ENCODE measurements around the gene GATA3.
A peak's percentile ranks its signal among the peaks of the same experiment; 100 is the strongest.
"Not testable (repeated sequence)": the region's sequence is repeated elsewhere in the genome, so short reads cannot be mapped to it uniquely, and the experiment has no call there.

GATA3 gene

DNA sequence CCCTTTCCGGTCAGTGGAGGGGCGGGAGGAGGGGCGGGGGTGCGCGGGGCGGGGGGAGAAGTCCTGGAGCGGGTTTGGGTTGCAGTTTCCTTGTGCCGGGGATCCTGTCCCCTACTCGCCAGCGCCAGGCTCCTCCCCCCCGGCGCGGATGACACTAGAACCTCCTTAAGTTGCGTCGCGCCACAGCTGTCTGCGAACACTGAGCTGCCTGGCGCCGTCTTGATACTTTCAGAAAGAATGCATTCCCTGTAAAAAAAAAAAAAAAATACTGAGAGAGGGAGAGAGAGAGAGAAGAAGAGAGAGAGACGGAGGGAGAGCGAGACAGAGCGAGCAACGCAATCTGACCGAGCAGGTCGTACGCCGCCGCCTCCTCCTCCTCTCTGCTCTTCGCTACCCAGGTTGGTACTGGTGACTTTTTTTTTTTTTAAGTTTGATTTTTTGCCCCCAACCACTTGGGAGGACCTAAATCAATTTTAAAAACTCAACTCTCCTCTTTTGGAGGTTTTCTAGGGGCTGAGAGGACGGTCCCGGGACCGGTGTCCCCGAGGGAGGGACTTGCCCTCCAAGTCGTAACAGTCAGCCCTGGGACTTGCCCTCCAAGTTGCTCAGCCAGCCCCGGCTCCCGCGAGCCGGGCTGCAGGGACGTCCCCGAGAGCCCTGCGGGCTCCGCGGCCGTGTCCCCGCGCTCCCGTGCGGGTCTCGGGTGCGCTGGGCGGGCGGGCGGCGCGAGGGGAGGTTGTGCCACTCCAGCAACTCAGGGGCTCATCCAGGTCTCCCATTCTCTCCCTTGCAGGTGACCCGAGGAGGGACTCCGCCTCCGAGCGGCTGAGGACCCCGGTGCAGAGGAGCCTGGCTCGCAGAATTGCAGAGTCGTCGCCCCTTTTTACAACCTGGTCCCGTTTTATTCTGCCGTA is at the start of gene GATA3:
Gene GATA3 (plus strand): TSS at position 195 of the 914 bp plus-strand sequence. CDS start 968 bp downstream, outside the sequence.
- no peak for DNase-seq

DNA sequence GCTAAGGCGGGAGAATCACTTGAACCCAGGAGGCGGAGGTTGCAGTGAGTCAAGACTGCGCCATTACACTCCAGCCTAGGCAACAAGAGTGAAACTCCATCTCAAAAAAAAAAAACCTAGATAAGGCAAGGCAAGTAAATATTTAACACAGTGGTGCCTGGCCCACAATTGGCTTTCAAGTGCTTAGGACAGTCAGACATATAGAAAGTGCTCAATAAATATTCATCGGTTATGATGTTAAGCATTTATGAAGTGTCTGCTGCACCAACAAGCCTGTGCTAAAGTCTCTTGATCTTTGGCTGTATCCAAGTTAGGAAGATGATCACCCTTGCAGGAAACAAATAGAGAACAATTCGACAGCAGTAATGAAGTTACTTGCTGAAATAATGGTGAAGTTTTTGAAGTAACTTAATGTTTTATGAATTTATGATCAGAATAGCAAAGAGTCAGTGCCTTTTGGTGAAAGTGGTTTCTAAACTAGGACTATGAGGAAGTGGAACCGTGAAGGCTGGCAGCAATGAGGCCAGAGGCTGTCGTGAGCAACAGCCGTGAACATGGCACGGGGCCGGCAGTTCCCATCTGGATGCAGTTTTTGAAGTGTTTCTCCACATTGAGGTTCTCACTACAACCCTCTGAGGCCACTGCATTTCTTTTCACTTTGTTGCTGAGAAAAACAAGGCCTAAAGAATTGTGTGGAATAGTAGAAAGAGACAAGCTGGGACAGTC is 48.1 kb upstream of the GATA3 start:
- DNase-seq, result no peak

DNA sequence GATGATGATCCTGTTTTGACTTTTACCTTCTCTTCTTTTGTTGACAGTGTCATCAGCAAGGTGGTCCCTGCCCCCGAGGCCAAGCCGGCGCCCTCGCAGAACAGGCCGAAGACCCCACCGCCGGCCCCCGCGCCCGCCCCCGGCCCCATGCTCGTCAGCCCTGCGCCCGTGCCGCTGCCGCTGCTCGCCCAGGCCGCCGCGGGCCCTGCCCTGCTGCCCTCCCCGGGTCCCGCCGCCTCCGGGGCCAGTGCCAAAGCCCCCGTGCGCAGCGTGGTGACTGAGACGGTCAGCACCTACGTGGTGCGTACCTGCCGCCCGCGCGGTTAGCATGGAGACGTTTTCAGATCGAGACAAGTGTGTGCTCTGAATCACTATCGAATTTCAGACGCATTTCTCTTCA is 45.5 kb upstream of the GATA3 start:
- DNase-seq, result no peak

DNA sequence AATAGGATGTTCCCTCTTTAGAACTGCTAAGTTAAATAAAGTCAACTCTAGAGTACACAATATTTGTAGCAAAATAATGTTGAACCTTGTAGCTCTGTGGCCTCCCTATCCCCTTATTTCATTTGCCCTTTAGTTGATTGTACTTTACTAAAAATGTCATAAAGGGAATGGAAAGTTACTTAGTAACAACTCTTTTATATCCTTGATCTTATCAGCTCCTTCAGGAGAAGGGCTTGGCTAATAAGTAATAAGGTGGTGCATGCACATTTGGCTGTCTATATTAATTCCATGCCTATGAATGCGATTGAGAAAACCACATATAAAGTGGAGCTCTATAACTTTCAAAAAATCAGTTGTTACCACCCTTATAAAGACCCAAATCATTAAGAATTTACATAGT is 41.5 kb upstream of the GATA3 start:
- no peak for DNase-seq

DNA sequence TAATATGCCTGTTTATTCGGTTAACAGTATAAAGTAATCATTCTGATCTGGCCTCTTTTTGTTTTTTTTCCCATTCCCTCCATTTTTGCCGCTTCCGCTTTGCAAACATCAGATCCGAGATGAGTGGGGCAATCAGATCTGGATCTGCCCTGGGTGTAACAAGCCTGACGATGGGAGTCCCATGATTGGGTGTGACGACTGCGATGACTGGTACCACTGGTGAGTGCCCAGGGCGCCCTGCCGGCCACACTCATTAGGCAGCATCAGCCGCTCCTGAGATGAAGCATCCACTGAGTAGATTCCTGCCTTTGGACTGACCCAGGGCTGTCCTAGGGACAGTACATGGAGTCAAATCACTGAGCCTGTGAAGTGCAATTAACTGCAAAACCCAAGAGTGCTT is 40.9 kb upstream of the GATA3 start:
- DNase-seq, result no peak

DNA sequence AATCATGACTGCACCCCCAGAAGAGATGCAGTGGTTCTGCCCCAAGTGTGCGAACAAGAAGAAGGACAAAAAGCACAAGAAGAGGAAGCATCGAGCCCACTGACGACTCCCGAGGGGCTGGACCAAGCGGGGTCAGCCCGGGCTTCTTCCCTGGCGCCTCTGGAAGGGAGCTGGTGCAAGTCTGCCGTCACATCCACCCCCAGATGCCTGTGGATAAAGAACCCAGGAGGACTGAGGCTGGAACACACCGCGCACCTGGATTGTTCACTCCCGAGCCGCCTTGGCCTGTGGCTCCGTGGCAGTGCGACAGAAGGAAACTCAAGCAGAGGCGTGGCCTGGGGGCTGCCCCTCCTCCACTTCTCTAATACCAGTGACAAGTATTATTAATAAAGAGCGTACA is 39.8 kb upstream of the GATA3 start:
- DNase-seq, result no peak

DNA sequence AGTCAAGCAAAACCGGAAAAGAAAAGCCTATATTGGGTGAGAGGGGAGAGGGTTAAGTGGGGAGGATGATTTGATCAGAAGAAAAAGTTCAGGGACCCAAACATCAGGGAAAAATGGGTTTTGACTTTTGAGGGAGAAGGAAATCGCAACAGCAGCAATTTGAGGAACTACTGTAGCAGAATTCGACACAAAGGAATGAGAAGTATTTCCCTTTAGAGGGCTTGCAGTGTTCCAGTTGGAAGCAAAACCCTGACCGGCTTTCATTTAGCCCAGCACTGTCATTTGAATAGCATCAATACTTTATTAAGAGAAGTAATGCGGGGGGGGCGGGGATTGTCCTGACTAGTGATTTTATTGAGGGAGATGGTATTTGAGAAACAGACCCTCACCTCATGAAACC is 37.2 kb upstream of the GATA3 start:
- DNase-seq, result no peak

DNA sequence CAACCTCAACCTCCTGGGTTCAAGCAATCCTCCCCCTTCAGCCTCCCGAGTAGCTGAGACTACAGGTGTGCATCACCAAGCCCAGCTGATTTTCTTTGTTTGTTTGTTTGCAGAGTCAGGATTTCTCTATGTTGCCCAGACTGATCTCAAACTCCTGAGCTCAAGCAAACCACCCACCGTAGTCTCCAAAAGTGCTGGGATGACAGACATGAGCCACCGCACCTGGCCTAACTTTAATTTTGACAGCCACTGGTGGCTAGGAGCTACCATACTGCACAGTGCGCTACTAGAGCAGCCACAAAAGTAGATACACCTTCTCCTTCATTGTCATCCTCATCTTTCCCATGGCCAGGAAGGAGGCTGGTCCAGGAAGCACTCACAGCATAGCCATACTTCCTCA is 31.2 kb upstream of the GATA3 start:
- no peak for DNase-seq

DNA sequence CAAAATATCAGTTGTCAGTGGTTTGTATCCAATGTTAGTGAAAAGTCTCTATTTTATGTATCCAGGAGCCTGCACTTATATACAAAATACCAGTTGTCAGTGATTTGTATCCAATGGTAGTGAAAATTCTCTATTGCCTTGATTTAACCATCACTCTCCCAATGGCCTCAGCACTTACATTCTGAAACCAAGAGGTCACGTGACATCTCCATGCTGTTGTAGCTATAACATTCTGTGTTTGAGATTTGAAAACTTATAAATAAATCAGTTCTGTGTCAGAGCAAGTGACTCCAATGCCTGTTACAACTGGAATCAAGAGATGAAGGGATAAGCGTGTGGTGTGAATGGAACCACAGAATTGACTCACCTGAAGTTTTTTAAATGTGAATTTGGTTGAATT is 30.6 kb upstream of the GATA3 start:
- no peak for DNase-seq

DNA sequence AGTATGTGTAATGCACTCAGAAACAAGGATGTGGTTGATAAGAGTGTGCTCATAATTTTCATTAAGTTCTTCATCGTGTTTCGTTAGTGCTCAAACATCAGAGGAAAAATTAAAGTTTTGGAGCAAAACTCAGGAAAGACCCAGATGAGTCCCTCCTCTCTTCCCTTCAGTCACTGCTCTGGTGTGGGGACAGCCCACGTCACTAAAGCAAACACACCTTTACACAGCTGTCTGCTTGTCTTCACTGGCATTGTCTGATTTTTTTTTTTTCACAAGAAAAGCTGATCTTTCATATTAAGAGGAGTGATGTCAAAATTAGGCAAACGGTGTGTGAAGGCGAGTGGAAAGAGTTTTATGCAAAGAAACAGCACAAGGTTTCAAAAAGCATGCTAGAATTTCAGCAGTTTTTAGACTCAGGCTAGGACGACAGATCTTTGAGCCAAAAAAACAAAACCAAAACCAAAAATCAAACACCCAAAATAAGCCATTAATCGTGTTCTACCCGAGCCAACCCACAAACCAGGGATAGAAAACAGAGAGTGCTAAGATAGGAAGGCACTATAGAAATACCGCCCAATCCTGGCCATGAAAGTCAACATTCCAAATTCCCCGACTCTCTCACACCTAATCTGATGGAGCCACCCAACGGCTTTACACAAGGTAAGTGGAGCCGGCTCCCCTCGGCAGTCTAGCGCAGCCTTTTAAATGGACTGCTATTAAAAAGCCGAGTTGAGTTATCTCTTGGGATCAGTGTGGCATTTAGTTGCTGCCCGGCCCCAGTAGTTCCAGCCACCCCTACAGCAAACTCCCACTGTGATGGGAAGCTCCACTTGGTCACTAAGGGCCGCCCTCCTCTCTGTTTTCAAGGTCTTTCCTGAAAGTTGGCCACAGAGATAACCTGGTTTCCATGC is 27.9 kb upstream of the GATA3 start:
- peak; percentile 35 for DNase-seq

DNA sequence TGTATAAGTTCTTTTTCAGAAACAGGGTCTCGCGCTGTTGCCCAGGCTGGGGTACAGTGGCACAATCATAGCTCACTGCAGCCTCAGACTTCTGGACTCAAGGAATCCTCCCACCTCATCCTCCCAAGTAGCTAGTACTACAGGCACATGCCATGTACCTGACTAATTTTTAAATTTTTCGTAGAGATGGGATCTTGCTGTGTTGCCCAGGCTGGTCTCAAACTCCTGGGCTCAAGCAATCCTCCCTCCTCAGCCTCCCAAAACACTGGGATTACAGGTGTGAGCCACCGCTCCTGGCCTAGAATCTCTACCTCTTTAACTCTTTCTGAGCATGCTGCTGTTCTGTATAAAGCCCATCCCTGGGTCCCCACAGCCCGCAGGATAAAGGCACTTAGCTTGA is 23.3 kb upstream of the GATA3 start:
- not testable (repeated sequence) for DNase-seq

DNA sequence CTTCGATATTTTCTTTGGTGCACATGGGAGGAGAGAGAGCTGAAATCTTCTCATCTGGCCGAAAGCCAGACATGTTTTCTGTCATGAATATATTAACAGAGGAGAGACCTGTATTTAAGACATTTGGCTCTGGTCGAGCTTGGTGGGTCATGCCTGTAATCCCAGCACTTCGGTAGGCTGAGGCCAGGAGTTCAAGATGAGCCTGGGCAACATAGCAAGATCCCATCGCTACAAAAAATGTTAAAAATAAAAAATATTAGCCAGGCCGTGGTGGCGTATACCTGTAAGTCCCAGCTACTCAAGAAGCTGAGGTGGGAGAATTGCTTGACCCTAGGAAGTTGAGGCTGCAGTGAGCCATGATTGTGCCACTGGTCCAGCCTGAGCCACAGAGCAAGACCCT is 21.9 kb upstream of the GATA3 start:
- peak; percentile 9 for DNase-seq

DNA sequence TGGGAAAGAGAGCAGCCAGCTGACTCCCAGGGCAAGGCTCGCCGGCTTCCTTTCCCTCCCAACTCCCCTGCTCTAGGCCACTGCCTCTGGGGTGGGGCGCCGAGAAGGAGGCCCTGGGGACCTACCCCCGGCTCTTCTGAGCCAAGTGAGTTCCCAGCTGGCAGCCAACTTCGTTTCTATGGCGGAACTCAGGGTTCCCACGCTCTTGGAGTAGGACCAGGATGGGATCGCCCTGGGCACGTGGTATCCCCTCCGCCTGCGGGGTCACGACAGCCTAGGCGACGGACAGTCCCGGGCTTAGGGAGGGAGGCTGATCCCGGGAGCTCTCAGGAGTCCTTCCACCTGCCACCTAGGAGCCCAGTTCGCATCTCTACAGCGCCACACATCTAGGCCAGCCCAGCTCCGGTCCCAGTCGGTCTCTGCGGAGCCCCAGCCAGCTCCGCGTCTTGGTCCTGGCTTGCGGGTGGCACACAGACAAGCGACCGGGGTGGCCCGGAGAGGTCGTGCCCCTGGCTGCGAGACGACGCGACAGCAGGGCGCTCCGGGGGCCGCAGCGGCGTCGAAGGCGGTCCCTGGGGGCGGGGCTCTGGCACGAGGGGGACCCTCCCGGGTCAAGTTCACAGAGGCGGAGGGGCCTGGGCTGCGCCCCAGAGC is 20.5 kb upstream of the GATA3 start:
- DNase-seq, result peak; percentile 51

DNA sequence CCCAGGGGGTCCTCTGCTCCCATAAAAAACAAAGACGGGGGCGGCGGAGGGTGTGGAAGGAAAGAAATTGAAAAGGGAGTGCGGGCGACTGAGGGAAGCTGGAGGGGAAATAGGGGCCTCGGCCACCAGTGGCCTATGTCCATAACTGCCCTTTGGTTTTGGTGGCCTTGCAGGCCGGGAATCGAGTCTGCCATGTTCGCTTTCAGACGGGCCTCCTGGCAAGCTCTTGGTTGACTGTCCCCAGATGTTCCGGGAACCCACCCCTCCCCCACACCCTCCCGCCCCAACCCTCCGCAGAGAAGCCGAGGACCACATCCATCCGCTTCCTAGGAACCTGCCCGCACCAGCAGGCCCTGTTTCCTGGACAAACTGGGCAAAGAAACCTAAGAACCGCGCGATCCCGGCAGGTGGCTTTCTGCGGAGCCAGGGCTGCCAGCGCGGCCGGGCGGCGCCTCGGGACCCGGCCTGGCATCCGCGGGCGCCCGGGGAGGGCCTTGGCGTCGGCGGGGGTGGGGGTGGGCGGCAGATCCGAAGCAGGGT is 20.0 kb upstream of the GATA3 start:
- peak; percentile 51 for DNase-seq

DNA sequence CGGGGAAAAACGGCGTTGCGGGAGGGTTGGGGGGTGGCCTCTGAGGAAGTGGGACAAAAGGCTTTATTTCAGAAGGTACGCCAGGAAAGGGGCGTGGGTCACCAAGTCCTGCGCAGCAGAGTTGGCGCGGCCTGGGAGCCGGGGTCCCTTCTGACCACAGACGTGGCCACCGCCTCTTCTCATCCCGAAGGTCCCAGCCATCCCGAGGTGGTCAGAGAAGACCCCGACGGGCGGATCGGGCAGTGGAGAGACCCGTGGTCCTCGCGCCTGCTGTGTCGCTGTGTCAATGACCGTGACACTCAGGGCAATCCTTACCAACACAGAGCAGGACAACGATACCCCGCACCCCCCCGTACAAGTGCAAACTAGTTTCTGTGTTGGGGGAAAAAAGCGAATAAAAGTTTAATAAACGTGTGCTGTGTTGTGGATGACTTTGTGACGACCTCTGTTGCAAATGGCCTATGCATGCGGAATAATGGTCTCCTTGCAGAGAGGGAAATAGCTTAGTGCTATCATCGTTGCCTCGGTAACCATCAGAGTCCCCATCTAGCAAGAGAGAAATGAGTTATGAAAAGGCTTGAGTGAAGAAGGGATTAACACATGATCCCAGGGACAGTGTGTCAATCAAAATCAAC is 19.4 kb upstream of the GATA3 start:
- DNase-seq, result peak; percentile 46

DNA sequence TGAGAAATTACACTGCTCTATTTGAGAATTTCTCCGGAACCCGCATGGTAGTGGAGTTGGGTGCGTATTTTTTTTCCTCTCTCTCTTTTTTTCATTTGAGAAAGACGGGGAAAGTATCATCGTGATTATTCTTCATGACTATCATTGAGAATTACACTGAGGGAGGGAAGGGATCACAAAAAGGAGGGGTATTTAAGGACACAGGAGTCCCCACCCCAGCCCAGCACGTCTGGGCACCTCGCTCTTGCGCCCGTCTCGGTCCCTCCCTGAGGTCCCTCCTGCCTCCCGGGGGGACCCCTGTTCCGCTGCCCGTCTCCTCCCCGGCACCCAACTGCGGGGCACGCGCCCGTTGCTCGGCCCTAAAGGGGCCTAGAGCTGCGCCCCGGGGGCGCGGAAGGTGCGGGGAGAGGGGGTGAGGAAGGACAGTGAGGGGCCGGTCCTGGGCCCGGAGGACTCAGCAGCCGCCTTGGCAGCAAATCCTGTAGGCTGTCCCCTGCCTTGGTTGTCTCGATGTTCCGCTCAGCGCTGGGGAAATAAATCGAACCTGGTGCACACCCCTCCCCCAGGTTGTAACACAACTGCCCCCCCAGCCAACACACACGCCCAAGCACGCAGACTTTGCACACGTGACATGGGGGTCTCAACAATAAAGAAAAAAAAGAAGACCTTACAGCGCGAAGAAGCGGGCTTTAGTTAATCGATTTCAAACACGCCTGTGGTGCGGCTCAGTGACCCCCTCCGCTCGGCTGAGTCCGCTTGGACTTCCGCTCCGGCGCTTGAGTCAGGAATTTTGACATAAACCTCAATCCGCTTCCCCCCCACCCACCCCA is 18.6 kb upstream of the GATA3 start:
- no peak for DNase-seq

DNA sequence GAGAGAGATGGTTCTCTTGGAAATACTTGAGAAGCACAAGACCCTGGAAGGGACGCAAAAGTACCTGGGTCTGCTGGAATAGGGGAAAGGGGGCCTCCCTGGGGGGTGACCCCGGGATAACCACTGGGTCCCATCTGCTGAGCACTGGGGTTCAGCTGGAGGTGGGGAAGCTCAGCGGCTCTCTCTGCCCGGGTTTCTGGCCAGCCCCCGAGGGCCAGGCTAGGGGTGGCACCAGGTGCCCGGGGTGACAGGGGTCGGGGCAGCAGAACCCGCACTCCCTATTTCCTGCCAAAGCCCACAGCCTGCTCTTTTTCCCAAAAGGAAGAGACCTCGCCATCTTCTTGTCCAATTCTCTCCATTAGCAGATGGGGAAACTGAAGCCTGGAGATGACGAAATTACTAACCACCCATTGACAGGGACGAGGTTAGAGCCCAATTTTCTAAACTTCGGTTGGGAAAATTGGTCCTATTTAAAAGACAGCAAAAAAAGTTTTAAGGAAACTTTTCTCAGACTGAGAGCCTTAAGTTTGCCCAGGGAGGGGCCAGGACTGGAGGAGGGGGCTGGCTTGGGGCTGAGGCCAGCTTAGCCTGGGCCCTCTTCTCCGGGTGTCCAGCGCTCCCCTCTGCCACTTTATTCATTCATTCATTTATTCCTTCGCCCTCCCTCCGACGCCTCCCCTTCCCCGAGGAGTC is 17.8 kb upstream of the GATA3 start:
- DNase-seq, result no peak

DNA sequence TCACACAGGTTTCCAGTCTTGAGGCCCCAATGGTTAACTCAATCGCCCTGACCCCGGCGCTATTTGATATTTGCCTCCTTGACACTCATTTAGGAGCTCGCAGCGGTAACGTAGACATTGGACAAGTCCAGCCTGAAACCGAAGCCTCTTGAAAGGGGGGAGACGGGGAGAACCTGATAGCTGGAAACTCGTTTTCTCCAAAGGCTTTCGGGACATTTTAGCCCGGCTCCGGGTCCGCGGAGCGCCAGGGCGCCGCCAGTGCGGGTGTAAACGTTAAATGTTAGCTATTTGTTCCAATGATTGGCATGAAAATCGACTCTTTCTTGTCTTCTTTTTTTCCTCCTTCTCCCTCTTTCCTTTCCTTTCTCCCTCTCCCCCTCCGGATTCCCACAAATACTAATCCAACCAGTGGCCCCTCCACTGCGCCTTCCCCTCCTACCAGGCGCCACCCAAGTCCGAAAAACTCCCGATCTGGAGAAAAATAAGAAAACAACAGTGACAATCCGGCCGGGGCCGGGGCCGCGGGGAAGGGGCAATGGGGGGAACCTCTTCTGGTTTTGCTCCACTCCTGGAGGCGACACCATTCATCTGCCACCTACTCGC is 17.2 kb upstream of the GATA3 start:
- DNase-seq, result no peak
